Karpas-422 (cell line): ENCODE data around the gene MED27. TPM values are rescaled to one million over a fixed set of nuclear protein-coding genes. Genes with fewer than 3 reads are reported as not detected.
A peak's percentile ranks its signal among the peaks of the same experiment; 100 is the strongest.

Experiments
- DNase-seq: peaks from one replicate; pipeline ENCODE4 v3.0.0-alpha.2; 2015
- H2AFZ ChIP-seq: fragments of 200-600 bp; sonication (generic); 2 replicates; pipeline ENCODE4 v1.6.1; 2014; ENCODE audit warnings: antibody characterized with exemption, low read length, mixed read lengths
- H3K27ac ChIP-seq: fragments of 200-600 bp; sonication (generic); 2 replicates; pipeline ENCODE4 v1.5.1; 2014; ENCODE audit warnings: mild to moderate bottlenecking, low read length, moderate library complexity
- H3K27me3 ChIP-seq: fragments of 200-600 bp; sonication (generic); 2 replicates; pipeline ENCODE4 v1.6.1; 2014; ENCODE audit warnings: low read length, mixed read lengths
- H3K36me3 ChIP-seq: fragments of 200-600 bp; sonication (generic); 2 replicates; pipeline ENCODE4 v1.6.1; 2014; ENCODE audit warnings: low read length, mixed read lengths; ENCODE audit not compliant: insufficient read depth
- H3K4me1 ChIP-seq: fragments of 200-600 bp; sonication (generic); 2 replicates; pipeline ENCODE4 v1.6.1; 2014; ENCODE audit warnings: mild to moderate bottlenecking, low read length, mixed read lengths
- H3K4me2 ChIP-seq: fragments of 200-600 bp; sonication (generic); 2 replicates; pipeline ENCODE4 v1.6.1; 2014; ENCODE audit warnings: low read length, low read depth, mild to moderate bottlenecking; ENCODE audit not compliant: poor library complexity, severe bottlenecking
- H3K4me3 ChIP-seq: fragments of 200-600 bp; sonication (generic); 2 replicates; pipeline ENCODE4 v1.5.1; 2014; ENCODE audit warnings: mild to moderate bottlenecking, antibody characterized with exemption, low read length, mixed read lengths
- H3K79me2 ChIP-seq: fragments of 200-600 bp; sonication (generic); 2 replicates; pipeline ENCODE4 v1.6.1; 2014; ENCODE audit warnings: mild to moderate bottlenecking, low read length, mixed read lengths
- H3K9ac ChIP-seq: fragments of 200-600 bp; sonication (generic); 2 replicates; pipeline ENCODE4 v1.6.0; 2014; ENCODE audit warnings: low read length
- H3K9me2 ChIP-seq: fragments of 200-600 bp; sonication (generic), shearing (Covaris generic); replicated peaks from 2 replicates; pipeline ENCODE4 v1.6.0; 2014; ENCODE audit warnings: mild to moderate bottlenecking, low read length, moderate library complexity; ENCODE audit not compliant: insufficient read depth
- H3K9me3 ChIP-seq: fragments of 300-700, 200-600 bp; sonication (generic); 2 replicates; pipeline ENCODE4 v1.6.1; 2014; ENCODE audit warnings: low read length, mixed read lengths
- H4K20me1 ChIP-seq: fragments of 200-600 bp; sonication (generic); 2 replicates; pipeline ENCODE4 v1.6.1; 2014; ENCODE audit warnings: mild to moderate bottlenecking, antibody characterized with exemption, low read length, low read depth; ENCODE audit not compliant: insufficient read depth
- total RNA-seq: library from RNA; depleted of rRNA; stranded (reverse); fragments of >200 nt; shearing (Covaris generic); gene quantifications from 2 replicates; pipeline ENCODE4 v1.2.3, GENCODE V29; 2014; ENCODE audit warnings: low replicate concordance; rRNA removed

MED27 gene
- total RNA-seq, 1 experiment from 2014 or later, result 19.8 TPM

- DNase-seq, result peak; percentile 55
- Histone ChIP-seq H3K4me3 (no peak overlapping the region), H3K9ac (no peak overlapping the region), H3K4me1 (no peaks in the 10 kb centered on the region), H3K79me2 (no peaks in the 10 kb centered on the region), H3K9me3 (no peaks in the 10 kb centered on the region), H3K4me2 (no peak overlapping the region), H3K27me3 (no peaks in the 10 kb centered on the region), H3K9me2 (no peaks in the 10 kb centered on the region), H4K20me1 (no peaks in the 10 kb centered on the region), H3K36me3 (no peaks in the 10 kb centered on the region), H3K27ac (no peak overlapping the region), H2AFZ (no peak overlapping the region)
These were observed 269.1 kb downstream of the MED27 start for GRCh38 chr9:131810351-131811170.

Other genes starting within 250 kb of the MED27 start
- gene NTNG2, start 82.2 kb upstream of the MED27 start, total RNA-seq, result 0.40 and 2.5 TPM in 2 replicates